Smooth muscle cell (in vitro differentiated cells): Measurements from ENCODE around the gene IFITM1. TPM values are rescaled to one million over a fixed set of nuclear protein-coding genes. Genes with fewer than 3 reads are reported as not detected.

Experiments
- DNase-seq: peaks from one replicate; lab custom pipeline; 2025; ENCODE audit not compliant: unreplicated experiment; lab: John Stamatoyannopoulos, UW
- H2AFZ ChIP-seq: fragments of 200-600 bp; sonication (generic); 2 replicates; pipeline ENCODE4 v1.6.0; 2016; ENCODE audit warnings: antibody characterized with exemption, low read depth, mild to moderate bottlenecking
- H3F3A ChIP-seq: fragments of 200-600 bp; sonication (generic); 2 replicates; pipeline ENCODE4 v1.6.0; 2017; ENCODE audit warnings: antibody characterized with exemption, low read depth
- H3K27ac ChIP-seq: fragments of 200-600 bp; sonication (generic); 2 replicates; pipeline ENCODE4 v1.5.1; 2016; ENCODE audit warnings: low read depth, mild to moderate bottlenecking
- H3K27me3 ChIP-seq: fragments of 200-600 bp; sonication (generic); 2 replicates; pipeline ENCODE4 v1.6.1; 2016; ENCODE audit warnings: low read depth, mild to moderate bottlenecking
- H3K36me3 ChIP-seq: fragments of 200-600 bp; sonication (generic); 2 replicates; pipeline ENCODE4 v1.5.1; 2016; ENCODE audit warnings: low read depth
- H3K4me1 ChIP-seq: fragments of 200-600 bp; sonication (generic); 2 replicates; pipeline ENCODE4 v1.5.1; 2016; ENCODE audit warnings: low read depth
- H3K4me2 ChIP-seq: fragments of 200-600 bp; sonication (generic); 2 replicates; pipeline ENCODE4 v1.6.0; 2016; ENCODE audit warnings: mild to moderate bottlenecking
- H3K4me3 ChIP-seq: fragments of 200-600 bp; sonication (generic); 2 replicates; pipeline ENCODE4 v1.5.1; 2016; ENCODE audit warnings: mild to moderate bottlenecking
- H3K79me2 ChIP-seq: fragments of 200-600 bp; sonication (generic); 2 replicates; pipeline ENCODE4 v1.6.0; 2016; ENCODE audit warnings: low read depth, mild to moderate bottlenecking
- H3K9ac ChIP-seq: fragments of 200-600 bp; sonication (generic); 2 replicates; pipeline ENCODE4 v1.6.0; 2016; ENCODE audit warnings: low read depth
- H3K9me3 ChIP-seq: fragments of 200-600 bp; sonication (generic); replicated peaks from 2 replicates; pipeline ENCODE4 v1.5.1; 2016; ENCODE audit warnings: low read depth
- H4K20me1 ChIP-seq: fragments of 200-600 bp; sonication (generic); 2 replicates; pipeline ENCODE4 v1.6.0; 2016; ENCODE audit warnings: low read depth
- WGBS: methylation state at CpG from one replicate; pipeline ENCODE4 v1.1.7; 2016; ENCODE audit warnings: low lambda C conversion rate; 5-methylcytosine and 5-hydroxymethylcytosine counted together
- polyA plus RNA-seq: library from polyadenylated mRNA; unstranded; fragments of >200 nt; fragmentation: Nextera tagmentation; extraction: Ambion mirVana; gene quantifications from 2 replicates; pipeline ENCODE4 v1.2.1, GENCODE V29; 2016
- total RNA-seq: library from RNA; depleted of rRNA; stranded (reverse); fragments of >200 nt; gene quantifications from 2 replicates; pipeline ENCODE4 v1.2.3, GENCODE V29; 2014
- TF ChIP-seq, protein P1 (sequence below): fragments of 200-600 bp; sonication (generic); IDR thresholded peaks from 2 replicates; pipeline ENCODE4 v1.5.1; 2017; ENCODE audit warnings: borderline replicate concordance, mild to moderate bottlenecking, antibody characterized with exemption; ENCODE audit not compliant: insufficient read depth, poor library complexity, severe bottlenecking

The IFITM1 gene
- total and polyA plus RNA-seq, 2 experiments from 2014 or later = 355 to 726 TPM

GRCh38 chr11:337711-338110 lies 23.9 kb downstream of the IFITM1 start:
- no peak for DNase-seq
- Histone ChIP-seq H3K27me3 (peaks cover 4% of the 10 kb centered on the region), H3K9ac (no peak overlapping the region), H3K4me3 (no peak overlapping the region), H3K79me2 (no peaks in the 10 kb centered on the region), H2AFZ (no peak overlapping the region), H3F3A (peaks cover 6% of the 10 kb centered on the region), H3K4me2 (no peak overlapping the region), H3K4me1 (peaks cover 43% of the 10 kb centered on the region), H3K27ac (no peak overlapping the region), H3K9me3 (no peaks in the 10 kb centered on the region), H4K20me1 (no peaks in the 10 kb centered on the region), H3K36me3 (no peaks in the 10 kb centered on the region)
- TF ChIP-seq, protein P1, sequence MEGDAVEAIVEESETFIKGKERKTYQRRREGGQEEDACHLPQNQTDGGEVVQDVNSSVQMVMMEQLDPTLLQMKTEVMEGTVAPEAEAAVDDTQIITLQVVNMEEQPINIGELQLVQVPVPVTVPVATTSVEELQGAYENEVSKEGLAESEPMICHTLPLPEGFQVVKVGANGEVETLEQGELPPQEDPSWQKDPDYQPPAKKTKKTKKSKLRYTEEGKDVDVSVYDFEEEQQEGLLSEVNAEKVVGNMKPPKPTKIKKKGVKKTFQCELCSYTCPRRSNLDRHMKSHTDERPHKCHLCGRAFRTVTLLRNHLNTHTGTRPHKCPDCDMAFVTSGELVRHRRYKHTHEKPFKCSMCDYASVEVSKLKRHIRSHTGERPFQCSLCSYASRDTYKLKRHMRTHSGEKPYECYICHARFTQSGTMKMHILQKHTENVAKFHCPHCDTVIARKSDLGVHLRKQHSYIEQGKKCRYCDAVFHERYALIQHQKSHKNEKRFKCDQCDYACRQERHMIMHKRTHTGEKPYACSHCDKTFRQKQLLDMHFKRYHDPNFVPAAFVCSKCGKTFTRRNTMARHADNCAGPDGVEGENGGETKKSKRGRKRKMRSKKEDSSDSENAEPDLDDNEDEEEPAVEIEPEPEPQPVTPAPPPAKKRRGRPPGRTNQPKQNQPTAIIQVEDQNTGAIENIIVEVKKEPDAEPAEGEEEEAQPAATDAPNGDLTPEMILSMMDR = no peak
- WGBS = 94% methylated on average over 6 of the region's 6 CpGs

- no peak overlapping the region for H3K9ac ChIP-seq
- H4K20me1 ChIP-seq = no peaks in the 10 kb centered on the region
- H3K4me1 ChIP-seq = peaks cover 27% of the 10 kb centered on the region
- no peaks in the 10 kb centered on the region for H3K36me3 ChIP-seq
- H2AFZ ChIP-seq = no peak overlapping the region
- no peaks in the 10 kb centered on the region for H3K79me2 ChIP-seq
- no peak overlapping the region for H3K27ac ChIP-seq
- 90% methylated on average over 2 of the region's 2 CpGs for WGBS
- peaks cover 6% of the 10 kb centered on the region for H3F3A ChIP-seq
- no peak overlapping the region for H3K4me3 ChIP-seq
- H3K27me3 ChIP-seq = peaks cover 4% of the 10 kb centered on the region
- H3K9me3 ChIP-seq = no peaks in the 10 kb centered on the region
- H3K4me2 ChIP-seq = no peak overlapping the region
- DNase-seq = no peak
- TF ChIP-seq, protein P1 = no peak
Observed at GRCh38 chr11:339963-340362, 26.1 kb downstream of the IFITM1 start.

DNA sequence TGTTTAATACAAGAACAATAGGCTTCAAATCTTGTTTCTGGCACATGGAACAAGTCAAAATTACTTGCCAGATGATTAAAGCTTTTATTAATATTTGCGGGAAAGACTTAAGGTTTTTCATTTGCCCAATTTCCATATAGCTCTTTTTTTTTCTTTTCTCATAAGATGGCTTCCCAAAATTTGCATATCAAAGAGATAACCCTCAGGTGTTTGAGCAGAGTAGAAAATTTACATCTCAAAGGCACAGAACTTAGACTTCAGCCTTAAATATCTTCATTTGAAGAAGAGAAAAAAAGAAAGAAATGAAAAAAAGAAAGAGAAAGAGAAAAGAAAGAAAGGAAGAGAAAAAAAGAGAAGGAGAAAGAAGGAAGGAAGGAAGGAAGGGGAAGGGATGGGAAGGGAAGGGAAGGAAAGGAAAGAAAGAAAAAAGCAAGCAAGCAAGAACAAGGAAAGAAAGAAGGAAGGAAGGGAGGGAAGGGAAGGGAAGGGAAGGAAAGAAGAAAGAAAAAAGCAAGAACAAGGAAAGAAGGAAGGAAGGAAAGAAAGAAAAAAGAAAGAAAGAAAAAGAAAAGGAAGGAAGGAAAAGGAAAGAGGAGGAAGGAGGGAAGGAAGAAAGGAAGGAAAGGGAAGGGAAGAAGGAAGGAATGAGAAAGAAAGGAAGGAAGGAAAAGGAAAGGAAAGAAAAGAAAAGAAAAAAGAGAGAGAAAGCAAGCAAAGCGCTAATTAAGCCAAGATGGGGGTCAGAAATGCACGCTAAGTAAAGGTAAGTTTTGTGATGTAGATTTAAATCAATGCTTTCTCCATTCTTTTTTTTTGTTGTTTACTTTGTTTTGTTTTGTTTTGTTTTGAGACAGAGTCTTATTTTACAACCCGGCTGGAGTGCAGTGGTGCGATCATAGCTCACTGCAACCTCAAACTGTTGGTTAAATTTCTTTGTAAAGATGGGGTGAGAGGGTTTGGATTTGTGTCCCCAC lies 27.0 kb downstream of the IFITM1 start:
- H3K27me3 ChIP-seq = peaks cover 4% of the 10 kb centered on the region
- WGBS = 51% methylated on average over 5 of the region's 5 CpGs
- H3K79me2 ChIP-seq = no peaks in the 10 kb centered on the region
- no peak for DNase-seq
- no peak overlapping the region for H2AFZ ChIP-seq
- peaks cover 6% of the 10 kb centered on the region for H3F3A ChIP-seq
- H3K9me3 ChIP-seq = no peaks in the 10 kb centered on the region
- no peak overlapping the region for H3K27ac ChIP-seq
- no peak overlapping the region for H3K4me3 ChIP-seq
- peaks cover 18% of the 10 kb centered on the region for H3K4me1 ChIP-seq
- no peaks in the 10 kb centered on the region for H4K20me1 ChIP-seq
- no peak overlapping the region for H3K9ac ChIP-seq
- H3K4me2 ChIP-seq = no peak overlapping the region
- H3K36me3 ChIP-seq = no peaks in the 10 kb centered on the region
- TF ChIP-seq, protein P1 = no peak
